GM19043 (cell line): ENCODE data around the gene MAN1C1.
"Not testable (repeated sequence)": the region's sequence is repeated elsewhere in the genome, so short reads cannot be mapped to it uniquely, and the experiment has no call there.

ENCODE experiments used
- ATAC-seq: cut with Tn5 transposase; IDR thresholded peaks from one replicate; pipeline ENCODE4 v1.9.1; 2021; ENCODE audit warnings: low read depth; ENCODE audit not compliant: unreplicated experiment

The MAN1C1 gene

GRCh38 chr1:25653558-25653957 lies 37.0 kb downstream of the MAN1C1 start:
- ATAC-seq = no peak

GRCh38 chr1:25654109-25654660 lies 37.6 kb downstream of the MAN1C1 start:
- no peak for ATAC-seq

- ATAC-seq = no peak
Observed at GRCh38 chr1:25657121-25657882, 40.7 kb downstream of the MAN1C1 start.

- no peak for ATAC-seq
Observed at GRCh38 chr1:25657883-25658760, 41.5 kb downstream of the MAN1C1 start.

- ATAC-seq = no peak
Observed at GRCh38 chr1:25658791-25659431, 42.3 kb downstream of the MAN1C1 start.

GRCh38 chr1:25661043-25661815 lies 44.6 kb downstream of the MAN1C1 start:
- ATAC-seq = no peak

GRCh38 chr1:25662061-25662460 lies 45.5 kb downstream of the MAN1C1 start:
- ATAC-seq = no peak

- ATAC-seq = not testable (repeated sequence)
Observed at GRCh38 chr1:25662959-25663358, 46.4 kb downstream of the MAN1C1 start.

- ATAC-seq = no peak
Observed at GRCh38 chr1:25664357-25665199, 48.0 kb downstream of the MAN1C1 start.

GRCh38 chr1:25666460-25666859 lies 49.9 kb downstream of the MAN1C1 start:
- ATAC-seq = no peak

- ATAC-seq = no peak
Observed at GRCh38 chr1:25668931-25669573, 52.5 kb downstream of the MAN1C1 start.

GRCh38 chr1:25669781-25670567 lies 53.4 kb downstream of the MAN1C1 start:
- no peak for ATAC-seq

GRCh38 chr1:25671929-25672328 lies 55.3 kb downstream of the MAN1C1 start:
- no peak for ATAC-seq

GRCh38 chr1:25672763-25673409 lies 56.3 kb downstream of the MAN1C1 start:
- no peak for ATAC-seq

GRCh38 chr1:25673456-25673855 lies 56.9 kb downstream of the MAN1C1 start:
- ATAC-seq = no peak

GRCh38 chr1:25673962-25674806 lies 57.6 kb downstream of the MAN1C1 start:
- no peak for ATAC-seq

- ATAC-seq = no peak
Observed at GRCh38 chr1:25674807-25675084, 58.2 kb downstream of the MAN1C1 start.
